HG03378 (cell line): ENCODE data around the gene RGS5.

Experiments used
- ATAC-seq: cut with Tn5 transposase; IDR thresholded peaks from one replicate; pipeline ENCODE4 v1.9.1; 2021; ENCODE audit warnings: mild to moderate bottlenecking, moderate library complexity; ENCODE audit not compliant: unreplicated experiment

RGS5 gene

DNA sequence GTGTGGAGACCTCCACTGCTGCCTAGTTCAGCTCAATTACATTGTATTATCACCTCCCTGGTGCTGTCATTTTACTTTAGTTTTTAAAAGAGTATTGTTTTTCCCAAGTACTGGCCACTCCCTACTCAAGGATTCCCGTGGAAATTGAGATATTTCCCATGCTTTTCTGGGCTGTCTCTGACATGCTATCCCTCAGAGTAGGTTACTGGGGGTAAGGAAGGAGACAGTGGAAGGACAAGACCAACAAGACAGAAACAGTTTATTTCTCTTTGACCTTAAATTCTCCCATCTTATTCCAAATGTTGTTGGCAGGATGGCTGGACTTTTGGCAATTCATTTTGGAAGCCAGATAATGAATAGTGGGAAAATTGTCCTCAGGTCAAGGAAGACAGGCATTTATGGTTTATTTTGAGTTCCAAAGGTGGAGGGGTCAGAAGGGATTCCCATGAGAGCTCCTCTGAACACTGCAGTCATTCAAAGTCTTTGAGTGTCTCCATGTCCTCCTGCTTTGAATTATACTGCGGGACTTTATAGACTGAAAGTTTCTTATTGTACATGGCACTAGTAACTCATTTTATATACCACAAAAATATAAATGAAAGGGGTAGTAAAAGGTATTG lies 20.3 kb downstream of the RGS5 start:
- no peak for ATAC-seq

DNA sequence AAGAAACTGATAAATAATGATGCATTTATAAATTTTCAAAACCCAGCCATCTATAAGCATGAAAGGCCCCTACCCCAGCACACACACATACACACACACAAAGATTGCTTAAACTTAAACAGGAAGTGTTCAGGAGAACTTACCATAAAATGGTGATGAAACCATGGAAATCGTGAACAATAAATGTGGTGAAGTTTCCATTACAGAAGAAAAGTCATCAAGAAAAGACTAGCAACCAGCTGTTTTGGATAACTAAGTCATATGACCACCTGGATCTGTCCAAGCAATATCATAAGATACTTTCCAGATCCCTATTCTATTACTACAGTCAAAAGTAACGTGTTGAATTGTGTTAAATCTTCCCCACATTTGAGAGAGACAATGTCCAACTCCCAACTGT lies 24.1 kb downstream of the RGS5 start:
- ATAC-seq: no peak

DNA sequence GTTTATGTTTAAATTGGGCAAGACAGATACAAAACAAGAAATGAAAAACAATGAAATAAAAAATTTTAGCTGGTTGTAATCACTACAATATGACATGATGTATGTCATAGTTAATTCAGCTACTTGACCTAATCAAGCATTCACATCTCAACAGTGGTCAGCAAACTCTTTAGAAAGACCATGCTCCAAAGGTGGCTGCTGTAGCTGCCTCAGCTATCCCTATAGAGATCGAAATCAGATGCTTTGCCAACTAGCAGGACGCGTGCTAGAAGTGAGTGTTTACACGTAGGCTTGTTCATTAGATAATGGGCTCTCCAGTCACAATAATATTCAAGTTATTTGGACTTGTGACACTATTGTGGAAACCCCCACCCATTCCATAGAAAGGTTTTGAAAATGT lies 25.9 kb downstream of the RGS5 start:
- no peak for ATAC-seq

DNA sequence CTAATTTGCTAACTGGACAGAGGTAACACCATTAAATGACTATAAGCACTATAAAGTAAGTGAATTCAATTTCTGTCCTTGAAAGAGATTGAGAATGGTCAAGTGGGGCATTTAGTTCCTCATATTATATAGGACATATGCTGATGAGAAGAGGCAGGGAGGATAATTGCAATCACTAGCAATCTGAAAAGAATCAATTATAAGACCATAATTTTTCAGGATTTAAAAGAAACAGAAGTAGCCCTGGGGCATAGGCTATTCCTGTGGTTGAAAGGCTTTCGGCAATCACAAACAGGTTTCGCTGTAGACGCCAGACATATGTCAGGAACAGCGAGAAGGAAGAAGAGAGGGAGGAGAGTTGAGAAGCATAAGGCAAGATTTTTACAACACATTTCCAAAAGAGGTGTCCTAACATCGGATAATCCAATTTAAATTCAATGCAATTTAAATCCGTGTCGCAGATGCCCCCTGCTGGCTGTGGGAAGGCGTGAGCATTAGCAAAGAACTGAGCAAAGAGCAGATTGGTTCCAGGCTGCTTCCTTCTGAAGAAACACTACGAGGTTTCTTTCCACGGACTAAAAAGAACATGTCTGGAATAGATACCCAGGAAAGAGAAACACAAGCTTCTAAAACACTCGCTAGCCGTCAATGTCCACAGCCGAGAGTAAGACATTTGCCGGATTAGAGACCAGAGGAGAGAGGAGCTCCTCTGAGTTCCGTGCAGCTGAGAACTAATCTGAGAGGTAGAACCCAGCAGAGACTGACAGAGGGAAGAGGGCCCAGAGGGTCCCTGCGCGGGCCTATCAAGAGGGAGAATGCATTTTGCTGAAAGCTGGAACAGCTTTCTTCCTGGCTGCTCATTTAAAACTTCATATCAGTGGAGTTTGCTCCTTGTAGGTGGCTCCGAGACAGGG lies 27.9 kb downstream of the RGS5 start:
- no peak for ATAC-seq

DNA sequence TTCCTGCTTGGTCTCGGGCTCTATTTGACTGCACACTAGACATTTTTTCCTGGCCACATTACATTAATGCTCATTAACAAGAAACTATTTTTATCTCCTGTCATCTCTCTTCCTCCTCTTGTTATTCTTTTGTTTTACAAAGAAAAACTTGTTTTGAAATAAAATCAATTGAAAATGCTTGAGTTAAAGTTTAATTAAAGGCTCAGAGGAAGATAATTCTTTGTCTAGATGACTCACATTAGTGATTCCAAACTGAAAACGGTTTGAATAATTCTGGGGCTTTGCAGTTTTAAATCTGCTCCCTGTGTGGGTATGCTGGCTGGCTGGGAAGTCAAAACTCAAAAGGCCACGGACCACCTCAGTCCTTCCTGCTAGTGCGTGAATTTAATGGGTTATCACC lies 29.6 kb downstream of the RGS5 start:
- ATAC-seq: no peak

DNA sequence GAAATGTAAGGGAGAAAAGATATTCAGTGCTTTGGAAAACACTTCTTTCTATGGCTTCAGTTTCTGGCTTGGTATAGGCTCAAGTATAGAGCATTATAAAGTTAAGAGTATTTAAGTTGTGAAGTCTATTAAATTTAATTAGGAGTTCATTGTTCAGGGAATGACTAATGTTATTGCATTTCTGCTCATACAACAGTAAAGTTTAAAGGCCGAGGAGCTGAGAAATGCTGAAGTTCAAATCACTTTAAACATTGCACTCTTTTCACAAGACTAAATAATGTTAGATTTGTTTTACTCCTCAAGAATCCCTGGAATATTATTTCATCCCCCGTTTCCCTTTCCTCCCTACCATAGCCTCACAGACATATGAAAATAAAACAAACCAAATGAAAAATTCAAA lies 30.1 kb downstream of the RGS5 start:
- no peak for ATAC-seq

DNA sequence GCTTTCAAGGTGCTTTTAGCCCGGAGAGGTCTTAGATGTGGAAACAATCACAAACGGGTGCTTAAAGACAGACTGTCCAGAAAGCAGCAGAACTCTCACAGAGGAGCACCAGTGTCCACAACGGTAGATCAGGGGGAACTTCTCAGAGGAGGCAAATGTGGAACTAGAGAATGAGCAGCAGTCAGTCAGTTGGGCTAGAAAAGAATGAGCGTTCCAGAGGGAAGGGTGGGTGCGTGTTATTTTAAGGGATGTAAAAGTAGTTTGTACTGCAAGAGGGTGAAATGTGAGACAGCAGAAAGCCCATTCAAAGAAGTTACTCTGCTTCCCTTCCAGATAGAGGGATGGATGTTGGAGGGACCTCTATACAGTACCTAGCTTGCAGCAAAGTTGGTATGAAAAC lies 30.9 kb downstream of the RGS5 start:
- ATAC-seq: no peak

DNA sequence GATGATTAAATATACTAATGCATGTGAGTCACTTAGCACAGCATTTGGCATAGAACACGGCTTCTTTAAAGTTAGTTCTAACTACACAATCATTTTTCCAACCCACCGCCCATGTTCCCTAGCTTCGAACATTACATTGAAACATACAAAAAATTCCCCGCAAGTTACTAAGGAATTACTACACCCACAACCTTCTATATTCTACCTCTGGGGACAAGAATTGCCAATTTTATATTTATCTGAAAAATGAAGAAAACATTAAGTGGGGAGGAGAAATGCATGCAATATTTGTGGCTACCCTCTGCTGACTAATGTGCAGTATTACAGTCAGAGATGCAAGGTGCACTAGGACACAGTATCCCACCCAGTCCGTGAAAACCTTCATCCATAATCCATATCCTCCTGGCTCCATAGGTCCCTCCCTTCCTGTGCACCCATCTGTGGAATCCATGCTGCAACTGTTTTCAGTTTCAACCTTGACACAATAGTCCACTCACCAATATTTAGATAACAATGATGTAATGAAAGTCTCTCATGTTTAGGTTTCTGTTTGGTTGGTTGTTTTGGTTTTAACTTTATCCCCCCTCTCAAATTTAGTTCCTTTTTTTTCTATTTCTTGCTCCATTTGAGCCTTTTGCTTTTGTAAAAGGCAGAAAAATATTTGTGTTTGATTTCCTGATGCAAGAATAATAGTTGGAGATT lies 31.6 kb downstream of the RGS5 start:
- ATAC-seq: no peak

DNA sequence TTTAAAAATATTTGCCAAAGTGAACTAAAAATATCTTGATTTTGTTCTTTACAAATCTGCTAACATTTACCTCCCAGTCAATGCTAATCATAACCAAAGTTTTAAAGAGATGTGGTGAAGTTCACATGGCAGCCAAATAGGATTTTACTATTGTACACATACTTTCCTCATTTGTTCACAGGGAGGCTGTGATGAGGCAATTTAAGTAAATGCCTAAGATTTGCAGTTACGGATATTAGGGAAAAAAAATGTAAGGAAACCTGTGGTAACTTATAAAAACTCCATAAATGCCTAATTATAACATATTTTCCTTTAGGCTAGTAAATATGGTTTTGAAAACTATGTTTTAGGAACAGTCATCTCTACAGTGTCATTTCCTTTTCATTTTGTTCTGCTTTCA lies 32.4 kb downstream of the RGS5 start:
- no peak for ATAC-seq

DNA sequence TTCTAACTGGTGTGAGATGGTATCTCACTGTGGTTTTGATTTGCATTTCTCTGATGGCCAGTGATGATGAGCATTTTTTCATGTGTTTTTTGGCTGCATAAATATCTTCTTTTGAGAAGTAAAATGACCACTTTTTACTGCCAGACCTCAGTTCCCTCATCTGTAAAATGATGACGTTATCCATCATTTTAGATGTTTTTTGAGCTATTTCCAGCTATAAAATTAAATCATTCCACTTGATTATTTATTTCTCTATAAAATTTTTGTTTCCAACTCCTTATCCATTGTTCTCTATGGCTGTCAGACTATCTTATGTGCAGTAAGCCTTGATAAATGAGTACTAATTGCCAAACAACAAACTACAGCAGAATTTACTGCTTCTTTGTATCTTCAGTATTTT lies 33.2 kb downstream of the RGS5 start:
- ATAC-seq: no peak

DNA sequence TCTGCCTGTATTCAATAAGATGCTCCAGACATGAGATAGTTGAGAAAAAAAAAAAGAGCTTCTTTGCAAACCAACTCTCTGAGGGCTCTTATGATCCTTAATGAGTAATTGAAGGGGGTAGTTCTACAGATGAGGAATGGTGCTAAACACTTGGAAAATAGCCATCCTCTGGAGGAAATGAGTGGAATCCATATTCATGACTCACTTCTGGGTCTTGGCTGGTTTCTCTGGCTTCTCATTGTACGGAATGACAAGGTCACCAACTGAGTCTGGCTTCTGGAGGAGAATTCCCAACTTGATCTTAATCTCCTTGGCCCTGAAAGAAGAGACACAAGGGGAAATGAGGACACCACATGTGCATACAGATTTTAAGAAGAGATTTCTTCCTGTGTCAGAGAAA lies 34.7 kb downstream of the RGS5 start:
- ATAC-seq: no peak

DNA sequence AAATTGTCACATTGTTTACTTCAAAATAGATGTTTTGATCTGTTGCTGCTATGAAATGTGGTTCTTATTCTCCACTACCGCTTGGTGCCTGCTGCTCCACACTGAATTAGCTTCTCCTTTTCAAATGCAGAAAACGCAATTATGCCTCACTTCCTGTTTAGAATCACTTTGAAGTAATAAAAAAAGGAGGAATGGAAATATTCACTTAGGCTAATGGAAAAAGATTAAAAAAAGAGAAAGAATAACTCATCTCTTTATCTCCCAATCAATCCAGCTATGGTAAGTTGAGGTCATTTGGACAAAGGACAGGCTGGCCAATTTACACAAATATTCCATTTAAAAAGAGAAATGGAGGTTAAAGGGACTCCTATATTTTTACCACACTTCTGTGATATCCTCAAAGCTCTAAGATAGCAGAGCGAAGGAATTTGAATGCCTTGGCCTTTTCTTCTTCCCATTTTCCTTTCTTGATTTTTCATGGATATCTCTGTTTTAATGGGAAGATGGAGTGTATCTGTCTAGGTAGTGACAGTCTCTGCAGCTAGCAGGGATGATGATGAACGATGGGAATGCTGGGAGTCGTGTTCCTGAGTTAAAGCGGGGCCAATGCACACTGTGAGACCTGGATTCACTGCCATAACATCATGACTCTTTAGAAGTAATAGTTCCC lies 35.7 kb downstream of the RGS5 start:
- no peak for ATAC-seq

DNA sequence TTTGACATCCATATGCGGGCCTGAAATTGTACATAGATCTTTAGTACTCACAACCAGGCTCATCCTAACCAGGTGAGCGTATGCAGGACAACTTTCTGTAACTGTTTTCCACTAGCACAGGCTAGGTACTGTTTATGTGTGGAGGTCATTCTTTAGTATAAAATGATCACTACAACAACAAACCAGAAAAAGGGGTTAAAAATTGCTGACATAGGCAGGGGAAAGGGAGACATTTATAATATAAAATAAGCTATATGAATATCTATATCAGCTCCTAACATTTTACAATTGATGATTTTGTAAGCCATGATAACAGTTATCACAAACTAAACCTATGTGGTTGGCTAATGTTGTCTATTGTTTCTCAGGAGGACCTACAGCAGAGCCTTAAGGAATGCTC lies 37.6 kb downstream of the RGS5 start:
- ATAC-seq: no peak

DNA sequence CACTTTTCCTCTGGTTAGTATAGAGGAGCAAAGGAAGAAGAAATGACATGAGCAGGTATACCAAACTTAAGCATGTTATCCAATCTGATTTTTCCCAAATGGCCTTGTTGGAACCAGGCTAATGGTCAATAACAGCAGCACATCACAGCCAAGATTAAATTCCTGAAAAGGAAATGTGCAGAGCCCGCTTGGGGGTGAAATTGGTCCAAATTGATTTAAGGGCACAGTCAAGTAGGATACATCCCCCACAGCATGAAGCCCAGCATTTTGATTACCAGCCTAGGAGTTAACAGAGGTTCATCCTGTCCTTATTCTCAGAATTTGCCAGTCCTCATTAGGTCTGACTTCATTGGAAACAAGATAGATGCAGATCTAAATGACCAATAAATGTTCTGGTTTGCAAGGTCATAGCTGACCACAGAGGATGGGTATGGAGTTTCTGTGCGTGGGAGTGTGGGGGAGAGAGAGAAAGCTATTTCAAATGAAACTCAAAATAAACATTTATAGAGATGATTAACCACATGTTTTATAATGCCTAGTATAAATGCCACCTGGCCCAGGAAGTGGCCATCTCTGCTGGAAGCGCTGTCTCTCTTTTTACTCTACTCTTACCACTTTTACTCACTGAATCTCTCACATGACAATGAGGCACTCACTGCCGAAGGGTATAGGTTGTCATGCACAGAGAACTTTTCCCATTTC lies 38.7 kb downstream of the RGS5 start:
- no peak for ATAC-seq

DNA sequence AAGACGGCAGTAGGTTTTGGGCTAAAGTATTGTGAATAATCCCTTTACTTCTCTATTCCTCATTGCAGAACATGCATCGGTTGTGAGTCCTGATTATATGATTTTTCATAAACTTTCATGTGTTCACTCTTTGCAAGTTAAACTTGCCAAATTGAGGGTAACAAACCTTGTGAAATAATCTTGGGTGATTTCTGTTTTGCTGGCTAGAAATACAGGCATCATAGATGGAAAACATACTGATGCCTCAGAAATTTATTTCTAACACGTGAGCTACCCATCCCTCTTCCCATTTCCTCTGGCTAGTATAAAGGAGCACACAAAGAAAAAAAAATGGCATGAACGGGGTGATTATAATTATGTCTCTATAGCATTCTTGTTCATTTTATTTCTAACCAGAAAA lies 39.6 kb downstream of the RGS5 start:
- ATAC-seq: no peak

DNA sequence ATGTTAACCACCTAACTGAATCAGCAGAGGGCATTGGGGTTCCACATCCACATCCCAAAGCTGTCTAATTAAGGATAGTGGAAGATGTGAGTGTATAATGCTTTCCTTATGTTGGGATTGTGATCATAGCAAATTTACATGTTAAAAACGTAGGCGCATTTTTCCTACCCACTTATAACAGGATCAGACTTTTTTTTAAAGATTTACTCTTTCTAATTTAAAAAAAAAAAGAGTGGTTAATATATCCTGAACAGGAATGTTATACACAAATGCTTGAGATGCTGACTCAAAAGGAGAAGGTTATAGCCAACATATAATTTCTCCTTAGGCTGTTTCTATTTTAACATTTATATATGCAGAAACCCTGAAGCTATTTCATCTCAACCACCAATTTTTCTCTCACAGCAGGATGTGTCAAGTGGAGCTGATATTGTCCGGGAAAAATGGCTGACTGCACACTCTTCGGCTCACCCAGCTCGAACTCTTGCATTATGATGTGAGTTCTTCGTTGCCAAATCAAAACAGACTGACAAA lies 40.3 kb downstream of the RGS5 start:
- ATAC-seq: no peak

DNA sequence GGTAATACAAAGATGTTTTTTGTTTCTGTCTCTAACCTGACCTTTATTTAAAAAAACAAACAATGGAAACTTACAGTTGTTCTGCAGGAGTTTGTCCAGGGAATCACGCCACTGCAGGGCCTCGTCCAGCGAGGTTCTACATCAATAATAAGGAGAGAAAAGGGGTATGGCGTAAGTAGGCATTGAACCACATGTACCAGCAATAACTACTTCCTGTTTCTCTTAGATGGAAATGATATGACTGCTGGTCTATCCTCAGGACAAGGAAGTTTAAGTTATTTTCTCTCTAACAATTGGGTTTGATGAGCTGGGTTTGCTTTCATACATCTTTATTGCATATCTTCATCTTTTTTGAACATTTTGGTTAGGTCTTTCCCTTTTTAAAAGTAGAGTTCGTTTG lies 40.9 kb downstream of the RGS5 start:
- no peak for ATAC-seq

DNA sequence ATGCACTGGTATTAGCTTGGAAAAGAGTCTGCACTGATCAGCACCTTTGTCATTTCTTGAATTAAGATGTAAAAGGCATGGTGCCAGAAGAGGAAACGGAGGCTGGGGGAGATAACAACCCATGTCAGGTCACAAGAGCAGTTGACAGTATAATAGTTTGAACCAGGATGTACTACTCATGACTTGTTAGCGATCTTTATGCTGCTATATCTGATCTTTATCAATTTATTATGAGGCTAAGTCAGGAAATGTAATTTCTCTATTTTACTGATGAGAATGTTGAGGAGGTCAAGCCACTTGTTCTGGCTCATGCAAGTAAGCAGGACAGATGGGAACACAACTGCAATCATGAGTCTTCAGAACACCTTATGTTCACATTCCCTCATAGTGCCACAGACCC lies 41.4 kb downstream of the RGS5 start:
- no peak for ATAC-seq

DNA sequence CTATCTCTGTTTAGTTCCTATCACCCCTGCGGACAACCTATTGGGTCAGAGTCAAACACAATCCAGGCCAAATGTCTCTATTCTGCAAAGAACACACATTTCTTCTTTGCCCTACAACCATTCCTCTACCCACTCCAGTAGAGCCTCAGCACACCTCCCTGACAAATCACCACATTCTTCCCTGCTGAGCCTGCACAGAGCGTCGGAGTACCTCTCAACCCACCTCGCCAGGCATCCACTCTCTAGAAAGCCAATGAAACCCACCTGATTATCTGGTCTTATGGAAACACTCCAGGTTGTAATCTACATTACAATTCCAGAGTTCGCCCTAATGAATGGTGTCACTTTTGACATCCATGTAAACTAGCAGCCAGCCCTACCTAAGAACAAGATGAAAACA lies 47.1 kb downstream of the RGS5 start:
- no peak for ATAC-seq

DNA sequence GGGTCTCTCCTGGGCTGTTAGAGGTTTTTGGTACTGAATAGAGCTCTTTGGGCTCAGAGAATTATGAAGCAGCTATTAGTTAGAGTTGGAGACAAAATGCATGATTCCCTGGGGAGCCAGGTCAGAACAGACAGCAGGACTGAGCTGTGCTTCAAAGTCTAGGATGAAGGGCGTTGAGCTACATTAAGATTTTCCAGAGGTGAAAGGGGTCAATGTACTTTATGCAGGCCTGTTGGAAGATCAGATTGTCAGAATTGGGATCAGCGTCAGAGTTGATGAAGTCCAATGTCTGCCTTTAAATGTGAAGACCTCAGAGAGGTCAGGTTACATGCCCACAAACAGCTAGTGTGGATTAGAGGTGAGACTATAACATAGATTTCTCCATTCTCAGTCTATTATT lies 53.8 kb downstream of the RGS5 start:
- ATAC-seq: no peak

DNA sequence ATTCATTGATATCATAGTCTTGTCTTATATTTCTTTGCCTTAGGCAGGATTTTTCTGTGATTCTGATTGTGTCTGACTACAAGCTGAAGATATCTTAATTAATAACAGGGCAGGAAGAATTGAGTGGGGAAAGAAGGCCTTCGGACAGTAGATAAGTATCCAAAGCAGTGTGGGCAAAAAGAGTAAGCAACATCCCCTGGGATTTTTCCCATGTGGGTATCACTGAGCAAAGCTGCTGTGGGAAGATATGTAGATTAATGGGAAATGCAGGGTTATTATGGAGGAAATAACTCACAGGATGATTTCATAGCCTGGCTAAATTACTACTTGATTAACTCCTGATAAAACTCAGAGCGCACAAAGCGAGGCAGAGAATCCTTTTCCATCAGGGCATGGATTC lies 55.7 kb downstream of the RGS5 start:
- ATAC-seq: no peak
